HG03442 (cell line): ENCODE measurements around the gene SPON2.

Experiments used
- ATAC-seq: cut with Tn5 transposase; IDR thresholded peaks from one replicate; pipeline ENCODE4 v1.9.1; 2021; ENCODE audit warnings: mild to moderate bottlenecking, moderate library complexity; ENCODE audit not compliant: unreplicated experiment

SPON2 gene

DNA sequence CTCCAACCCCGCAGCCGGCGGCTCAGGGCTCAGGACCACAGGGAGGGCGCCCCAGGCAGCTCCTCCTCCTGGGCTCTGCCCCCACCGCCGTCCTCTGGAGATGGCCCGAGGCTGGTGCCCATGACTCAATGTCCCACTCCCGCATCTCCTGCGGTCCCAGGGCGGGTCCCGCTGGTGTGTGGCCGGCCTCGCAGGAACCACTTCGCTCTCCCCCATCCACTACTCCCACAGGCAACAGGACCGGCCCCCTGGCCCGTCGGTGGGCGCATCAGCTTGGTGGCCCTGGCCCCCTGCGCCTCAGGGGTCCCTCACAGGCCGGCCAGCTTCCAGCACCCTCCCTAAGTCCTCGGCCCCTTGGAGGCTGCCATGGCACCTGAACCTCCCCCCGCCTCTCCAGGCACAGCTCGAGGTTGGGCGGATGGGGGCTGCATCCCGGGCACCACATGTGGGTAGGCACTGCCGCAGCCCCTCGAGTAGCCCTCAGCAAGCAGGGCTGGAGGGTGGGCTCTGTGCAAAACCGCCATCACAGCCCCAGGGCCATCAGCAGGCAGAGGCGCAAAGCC lies 22.8 kb upstream of the SPON2 start:
- no peak for ATAC-seq

GRCh38 chr4:1194010-1194900 lies 21.9 kb upstream of the SPON2 start:
- ATAC-seq, result no peak

DNA sequence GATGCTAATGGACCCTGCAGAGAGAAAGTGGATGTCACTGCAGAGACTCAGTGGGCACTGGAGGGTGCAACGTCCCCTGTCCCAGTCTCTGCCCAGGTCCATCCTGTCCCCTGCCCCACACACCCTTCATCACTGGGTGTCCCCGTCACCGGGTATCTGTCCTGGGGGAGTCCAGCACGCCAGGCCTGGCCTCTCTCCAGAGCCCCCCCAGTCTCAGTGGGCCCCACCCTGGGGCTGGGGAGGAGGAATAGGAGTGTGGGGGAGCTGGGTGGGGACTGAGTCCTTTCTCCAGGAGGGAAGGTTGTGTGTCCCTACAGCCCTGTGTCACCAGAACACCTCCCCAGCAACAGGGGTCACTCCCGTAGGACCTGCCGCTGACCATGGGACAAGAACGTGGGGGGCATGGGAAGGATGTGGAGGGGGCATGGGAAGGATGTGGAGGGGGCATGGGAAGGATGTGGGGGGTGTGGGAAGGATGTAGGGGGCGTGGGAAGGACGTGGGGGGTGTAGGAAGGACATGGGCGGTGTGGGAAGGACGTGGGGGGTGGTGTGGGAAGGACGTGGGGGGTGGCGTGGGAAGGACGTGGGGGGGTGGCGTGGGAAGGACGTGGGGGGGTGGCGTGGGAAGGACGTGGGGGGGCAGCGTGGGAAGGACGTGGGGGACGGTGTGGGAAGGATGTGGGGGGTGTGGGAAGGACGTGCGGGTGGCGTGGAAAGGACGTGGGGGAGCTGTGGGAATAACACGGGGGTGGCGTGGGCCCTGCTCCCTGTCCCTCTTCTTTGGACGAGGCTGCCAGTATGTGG lies 21.0 kb upstream of the SPON2 start:
- ATAC-seq, result no peak

DNA sequence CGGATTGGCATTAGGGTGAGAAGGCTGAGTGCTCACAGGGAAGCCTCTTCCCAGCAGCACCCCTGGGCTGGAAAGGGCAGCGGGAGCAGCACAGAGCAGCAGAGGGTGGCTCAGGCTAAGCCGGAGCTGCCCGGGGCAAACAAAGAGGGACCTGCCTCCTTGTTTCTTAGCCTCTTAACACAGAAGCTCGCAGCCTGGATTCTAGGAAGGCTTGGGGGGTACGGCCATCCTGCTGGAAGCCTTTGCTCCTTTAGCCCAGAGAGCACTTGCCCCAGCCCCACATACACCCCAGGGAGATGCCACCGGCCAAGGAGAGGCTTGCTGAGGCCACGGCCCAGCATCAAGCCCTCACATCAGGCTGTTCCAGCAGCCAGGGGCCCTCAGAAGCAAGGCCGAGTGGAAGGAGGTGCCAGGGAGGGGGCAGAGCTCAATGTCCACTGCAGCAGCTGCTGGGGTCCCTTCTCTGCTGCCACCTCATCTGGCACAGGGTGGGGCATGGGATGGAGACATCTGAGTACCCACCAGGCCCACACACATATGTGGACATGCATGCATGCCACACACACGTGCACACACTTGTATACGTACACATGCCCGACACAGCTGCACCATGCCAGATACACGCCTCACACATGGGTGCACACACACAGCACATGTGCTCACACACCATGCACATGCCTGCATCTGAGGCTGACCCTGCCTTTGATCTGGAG lies 20.3 kb upstream of the SPON2 start:
- no peak for ATAC-seq

GRCh38 chr4:1192091-1192492 lies 19.7 kb upstream of the SPON2 start:
- ATAC-seq, result no peak

GRCh38 chr4:1191621-1192020 lies 19.2 kb upstream of the SPON2 start:
- ATAC-seq, result no peak

DNA sequence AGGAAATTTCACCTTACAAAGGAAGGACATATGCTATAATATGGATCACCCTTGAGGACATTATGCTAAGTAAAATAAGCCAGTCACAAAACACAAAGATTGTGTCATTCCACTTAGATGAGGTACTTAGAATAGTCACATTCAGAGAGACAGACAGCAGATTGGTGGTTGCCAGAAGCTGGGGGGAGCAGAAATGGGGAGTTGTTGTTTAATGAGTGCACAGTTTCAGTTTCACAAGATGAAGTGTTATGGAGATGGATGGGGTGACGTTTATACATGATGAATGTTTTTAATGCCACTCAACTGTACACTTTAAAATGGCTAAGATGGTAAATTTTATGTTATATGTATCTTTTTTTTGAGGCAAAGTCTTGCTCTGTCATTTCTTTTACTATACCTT lies 14.8 kb upstream of the SPON2 start:
- peak; percentile 66 for ATAC-seq

GRCh38 chr4:1183985-1184773 lies 11.8 kb upstream of the SPON2 start:
- no peak for ATAC-seq

- ATAC-seq, result no peak
Observed at GRCh38 chr4:1182313-1182712, 9.9 kb upstream of the SPON2 start.

DNA sequence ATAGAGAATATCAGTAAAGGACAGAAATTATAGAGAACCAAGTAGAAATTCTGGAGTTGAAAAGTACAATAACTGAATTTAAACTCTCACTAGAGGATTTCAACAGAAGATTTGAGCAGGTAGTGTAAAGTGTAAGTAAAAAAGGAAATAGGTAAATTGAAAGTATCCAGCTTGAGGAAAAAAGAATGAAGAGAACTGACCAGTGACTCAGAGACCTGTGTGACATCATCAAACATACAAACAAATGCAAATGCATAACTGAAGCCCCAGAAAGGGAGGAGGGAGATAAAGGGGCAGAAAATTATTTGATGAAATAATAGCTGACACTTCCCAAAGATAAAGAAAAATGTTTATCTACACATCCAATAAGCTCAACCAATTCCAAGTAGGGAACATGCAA lies 8.3 kb upstream of the SPON2 start:
- no peak for ATAC-seq

GRCh38 chr4:1179976-1180375 lies 7.6 kb upstream of the SPON2 start:
- no peak for ATAC-seq

DNA sequence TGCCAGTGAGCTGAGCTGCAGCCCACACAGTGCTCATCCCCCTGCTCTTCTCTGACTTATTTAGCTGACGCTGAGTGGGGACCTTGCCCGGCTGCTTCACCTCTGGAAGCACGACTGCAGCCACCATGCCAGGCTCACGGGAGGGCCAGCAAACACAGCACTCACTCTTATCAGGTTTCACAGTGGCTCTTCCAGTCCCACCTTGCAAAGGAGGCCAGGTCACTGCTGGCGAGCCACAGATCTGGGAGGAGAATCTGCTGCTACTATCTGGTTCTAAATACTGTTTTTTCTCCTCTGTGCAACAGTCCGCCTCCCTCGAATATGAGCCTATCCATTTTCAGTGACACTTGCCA lies 6.7 kb upstream of the SPON2 start:
- no peak for ATAC-seq

DNA sequence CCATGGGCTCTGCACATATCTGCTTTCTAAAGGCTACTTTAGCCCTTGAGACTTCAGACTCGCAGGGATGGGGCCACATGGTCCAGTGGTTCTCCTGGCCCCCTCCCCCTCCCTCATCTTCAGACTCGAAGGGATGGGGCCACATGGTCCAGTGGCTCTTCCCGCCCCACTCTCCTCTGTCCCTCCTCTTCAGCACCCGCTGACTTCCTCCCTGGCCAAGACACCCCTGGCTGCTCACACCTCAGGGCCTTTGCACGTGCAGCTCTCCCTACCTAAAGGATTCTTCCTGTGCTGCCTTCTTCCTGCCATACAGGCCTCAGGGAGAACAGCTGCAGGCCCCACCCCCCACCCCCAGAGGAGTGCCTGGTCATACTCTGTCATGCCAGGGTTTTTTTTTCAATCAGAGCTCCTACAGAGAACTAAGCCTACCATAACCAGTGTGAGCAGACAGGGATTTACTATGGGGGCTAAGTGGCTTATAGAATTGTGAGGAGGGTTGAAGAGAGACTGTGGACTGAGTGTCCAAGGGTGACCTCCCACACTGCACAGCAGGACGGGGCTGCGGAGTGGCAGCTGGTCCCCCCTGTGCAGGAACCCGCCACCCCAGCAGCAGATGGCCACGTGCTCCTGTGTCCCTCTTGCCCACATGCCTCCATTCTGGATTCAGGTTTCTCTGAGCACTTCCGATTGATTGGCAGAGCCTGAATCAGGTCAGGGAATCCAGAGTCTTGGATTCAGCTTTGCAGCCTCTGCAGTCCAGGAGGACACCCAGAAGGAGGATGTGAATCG lies 6.1 kb upstream of the SPON2 start:
- ATAC-seq, result no peak

DNA sequence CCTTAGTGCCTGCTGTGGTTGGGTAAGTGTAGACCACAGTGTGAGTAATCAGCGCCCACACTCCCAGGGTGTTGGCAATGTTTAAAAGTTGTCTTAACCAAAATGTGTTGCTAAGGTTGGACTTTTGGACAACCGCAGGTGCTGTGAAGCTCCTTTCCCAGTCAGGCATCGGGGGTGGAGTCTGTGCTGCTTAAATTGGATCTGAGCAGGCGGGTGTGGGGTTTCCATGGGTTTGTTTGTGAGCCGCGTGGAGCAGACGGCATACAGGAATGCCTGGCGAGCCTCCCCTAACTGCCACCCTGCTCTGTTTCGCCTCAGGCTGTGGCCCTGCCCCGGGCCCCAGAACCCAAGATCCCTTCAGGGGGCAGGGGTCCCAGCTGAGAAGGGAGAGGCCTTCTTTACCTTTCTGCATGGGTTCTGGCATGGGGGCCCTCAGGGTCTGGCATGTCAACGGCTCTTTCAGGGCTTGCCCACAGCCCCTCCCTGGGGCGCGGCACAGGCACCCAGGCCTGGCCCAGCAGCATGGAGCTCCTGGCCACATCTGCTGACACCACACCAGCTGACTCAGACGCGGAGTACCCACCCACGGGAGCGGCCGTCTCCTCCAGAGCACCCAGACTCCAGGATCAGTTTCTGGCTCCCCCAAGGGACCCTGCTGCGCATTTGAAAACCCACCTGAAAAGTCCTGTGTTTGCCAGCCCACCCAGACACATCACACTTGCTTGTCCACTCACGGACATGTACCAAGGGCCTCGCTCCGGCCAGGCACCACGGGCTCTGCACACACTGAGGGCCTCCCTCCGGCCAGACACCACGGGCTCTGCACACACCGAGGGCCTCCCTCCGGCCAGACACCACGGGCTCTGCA lies 5.1 kb upstream of the SPON2 start:
- no peak for ATAC-seq

- ATAC-seq, result no peak
Observed at GRCh38 chr4:1176398-1177273, 4.3 kb upstream of the SPON2 start.

- ATAC-seq, result no peak
Observed at GRCh38 chr4:1175635-1176229, 3.3 kb upstream of the SPON2 start.

GRCh38 chr4:1174941-1175634 lies 2.7 kb upstream of the SPON2 start:
- no peak for ATAC-seq
